HG03575 (cell line): Measurements from ENCODE around the gene TP53RK.

ENCODE experiments used
- ATAC-seq: cut with Tn5 transposase; IDR thresholded peaks from one replicate; pipeline ENCODE4 v1.9.1; 2021; ENCODE audit not compliant: unreplicated experiment, insufficient number of reproducible peaks, low FRiP score; ENCODE audit errors: extremely low read depth

The TP53RK gene

GRCh38 chr20:46670585-46671584, 18.4 kb downstream of the TP53RK start:
- no peak for ATAC-seq

GRCh38 chr20:46670228-46670584, 19.0 kb downstream of the TP53RK start:
- no peak for ATAC-seq

- no peak for ATAC-seq
Measured at GRCh38 chr20:46666818-46667515, 22.3 kb downstream of the TP53RK start.

DNA sequence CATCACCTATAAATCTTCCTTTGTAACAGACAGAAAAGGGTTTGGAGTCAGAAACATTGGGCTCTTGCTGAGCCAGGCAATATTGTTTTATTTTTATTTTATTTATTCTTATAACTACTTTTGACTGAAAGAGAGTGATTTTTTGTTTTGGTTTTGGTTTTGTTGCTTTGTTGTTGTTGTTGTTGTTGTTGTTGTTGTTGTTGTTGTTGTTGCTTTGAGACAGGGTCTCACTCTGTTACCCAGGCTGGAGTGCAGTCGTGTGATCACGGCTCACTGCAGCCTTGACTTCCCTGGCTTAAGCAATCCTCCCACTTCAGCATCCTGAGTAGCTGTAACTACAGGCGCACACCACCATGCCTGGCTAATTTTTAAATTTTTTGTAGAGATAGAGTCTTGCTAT, 22.9 kb downstream of the TP53RK start:
- no peak for ATAC-seq

GRCh38 chr20:46665602-46666001, 23.6 kb downstream of the TP53RK start:
- ATAC-seq, result no peak

DNA sequence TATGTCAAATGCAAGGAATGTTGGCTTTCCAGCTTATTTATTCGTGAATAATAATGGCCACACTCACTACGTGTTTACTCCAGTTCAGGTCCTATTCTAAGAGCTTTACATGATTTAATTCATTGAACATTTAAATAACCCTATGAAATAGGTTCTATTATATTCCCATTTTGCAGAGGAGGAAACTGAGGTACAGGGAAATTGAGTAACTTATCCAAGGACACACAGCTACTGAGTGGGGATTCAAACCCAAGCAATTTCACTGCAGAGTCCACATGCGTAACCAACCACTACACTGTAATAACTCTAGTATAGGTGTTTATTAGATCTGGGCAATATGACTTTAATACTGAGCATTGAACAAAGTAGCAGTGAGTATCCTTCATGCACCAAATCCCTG, 25.7 kb downstream of the TP53RK start:
- ATAC-seq, result no peak

- no peak for ATAC-seq
Measured at GRCh38 chr20:46661659-46662058, 27.6 kb downstream of the TP53RK start.

DNA sequence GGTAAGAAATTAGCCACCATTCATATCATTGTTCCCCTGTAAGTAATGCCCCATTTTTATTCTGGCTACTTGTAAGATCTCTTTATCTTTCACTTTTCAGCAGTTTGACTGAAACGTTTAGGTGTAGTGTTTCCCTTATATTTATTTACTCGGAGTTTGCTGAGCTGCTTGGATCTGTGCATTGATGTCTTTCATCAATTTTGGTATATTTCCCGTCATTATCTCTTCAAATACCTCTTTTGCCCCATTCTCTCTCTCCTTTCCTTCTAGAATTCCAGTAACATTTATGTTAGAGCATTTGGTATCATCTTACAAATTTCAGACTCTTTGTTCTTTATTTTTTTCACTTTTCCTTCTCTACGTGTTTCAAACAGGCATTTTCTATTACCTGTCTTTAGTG, 28.8 kb downstream of the TP53RK start:
- ATAC-seq, result no peak

DNA sequence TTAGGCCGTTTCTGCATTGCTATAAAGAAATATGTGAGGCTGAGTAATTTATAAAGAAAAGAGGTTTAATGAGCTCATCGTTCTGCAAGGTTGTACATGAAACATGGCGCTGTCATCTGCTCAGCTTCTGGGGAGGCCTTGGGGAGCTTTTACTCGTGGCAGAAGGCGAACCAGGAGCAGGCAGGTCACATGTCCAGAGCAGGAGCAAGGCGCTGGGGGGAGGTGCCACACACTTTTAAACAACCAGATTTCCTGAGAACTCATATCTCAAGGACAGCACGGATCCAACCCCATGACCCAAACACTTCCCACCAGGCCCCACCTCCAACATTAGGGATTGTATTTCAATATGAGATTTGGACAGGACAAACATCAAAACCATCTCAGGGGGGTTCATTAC, 31.6 kb downstream of the TP53RK start:
- ATAC-seq, result no peak

DNA sequence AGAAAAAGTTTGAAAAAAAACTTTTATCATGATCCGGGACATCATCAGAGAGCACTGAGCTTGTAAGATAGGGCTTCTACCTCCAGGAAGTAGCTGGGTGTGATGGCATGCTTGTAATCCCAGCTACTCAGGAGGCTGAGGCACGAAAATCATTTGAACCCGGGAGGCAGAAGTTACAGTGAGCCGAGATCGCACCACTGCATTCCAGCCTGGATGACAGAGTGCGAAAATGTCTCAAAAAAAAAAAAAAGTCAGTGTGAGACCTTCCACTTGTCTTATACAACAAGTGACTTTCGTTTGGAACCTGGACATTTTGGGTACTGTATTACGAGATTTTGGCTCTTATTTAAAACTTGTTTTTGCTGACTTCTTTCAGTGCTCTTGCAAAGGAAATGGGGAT, 32.1 kb downstream of the TP53RK start:
- ATAC-seq, result no peak

- ATAC-seq, result no peak
Measured at GRCh38 chr20:46652699-46653098, 36.5 kb downstream of the TP53RK start.

GRCh38 chr20:46651091-46651962, 37.9 kb downstream of the TP53RK start, which contains the start of gene SLC13A3:
SLC13A3 (minus strand) TSS chr20:46651459; CDS start chr20:46651421, 38 bp downstream.
- no peak for ATAC-seq

DNA sequence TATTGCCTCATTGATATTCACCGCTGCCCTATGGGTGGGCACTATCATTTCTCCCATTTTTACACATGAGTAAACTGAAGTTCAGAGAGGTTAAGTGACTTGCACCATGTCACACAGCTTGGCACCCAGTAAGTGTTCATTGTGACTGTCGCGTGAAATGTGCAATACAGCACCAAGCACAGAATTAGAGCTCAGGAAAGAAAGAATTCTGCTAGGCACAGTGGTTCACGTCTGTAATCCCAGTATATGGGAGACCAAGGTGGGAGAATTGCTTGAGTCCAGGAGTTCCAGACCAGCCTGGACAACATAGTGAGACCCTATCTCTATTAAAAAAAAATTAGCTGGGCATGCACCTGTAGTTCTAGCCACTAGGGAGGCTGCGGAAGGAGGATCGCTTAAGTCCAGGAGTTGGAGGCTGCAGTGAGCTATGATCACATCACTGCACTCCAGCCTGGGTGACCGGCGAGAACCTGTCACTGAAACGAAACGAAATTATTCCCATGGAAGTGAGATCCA, 38.6 kb downstream of the TP53RK start:
- no peak for ATAC-seq

GRCh38 chr20:46649965-46650542, 39.2 kb downstream of the TP53RK start:
- no peak for ATAC-seq

DNA sequence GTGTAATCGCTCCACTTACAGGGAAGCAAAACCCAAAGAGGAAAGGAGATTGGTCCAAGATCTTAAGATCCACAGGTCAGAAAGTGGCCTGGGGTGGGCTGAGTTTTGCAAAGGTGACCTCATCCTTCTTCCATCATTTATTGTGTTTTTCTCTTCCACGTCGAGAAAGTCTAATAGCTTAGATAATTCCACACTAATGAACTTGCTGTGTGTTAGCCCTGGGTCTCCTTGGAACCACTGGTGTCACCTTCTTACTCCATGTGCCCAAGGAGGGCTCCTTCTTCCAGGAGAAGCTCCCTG, 39.6 kb downstream of the TP53RK start:
- ATAC-seq, result no peak

DNA sequence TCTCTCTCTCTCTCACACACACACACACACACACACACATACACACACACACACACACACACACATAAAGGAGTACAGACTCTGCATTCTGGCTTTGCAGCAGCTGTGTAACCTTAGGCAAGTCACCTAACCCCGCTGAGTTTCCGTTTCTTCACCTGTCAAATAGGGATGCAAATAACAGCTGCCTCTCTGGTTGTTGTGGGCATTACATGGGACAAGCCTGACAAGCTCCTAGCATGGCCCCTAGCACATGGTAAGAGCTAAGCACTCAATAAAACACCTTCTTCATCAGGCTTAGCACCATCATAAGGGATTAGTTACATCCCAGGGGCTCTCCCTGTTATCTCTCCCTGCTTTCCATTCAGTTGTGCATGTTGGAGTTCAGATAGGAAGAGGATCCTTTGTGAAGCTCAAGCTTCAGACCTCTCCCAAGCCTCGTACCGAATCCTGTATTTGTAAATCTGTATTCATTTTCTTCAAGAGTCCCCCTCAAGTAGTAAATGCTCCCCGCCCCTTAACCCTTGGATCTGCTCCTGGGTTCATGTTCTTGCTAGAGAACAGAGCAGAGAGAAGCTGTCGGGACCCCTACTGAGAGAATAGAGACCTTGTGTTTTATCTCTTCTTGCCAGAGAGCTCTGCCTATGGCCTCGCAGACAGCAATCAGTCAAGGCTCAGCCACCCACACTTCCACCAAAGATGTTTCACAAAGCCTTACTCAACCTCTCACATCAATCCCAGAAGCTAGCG, 40.2 kb downstream of the TP53RK start:
- ATAC-seq, result no peak

DNA sequence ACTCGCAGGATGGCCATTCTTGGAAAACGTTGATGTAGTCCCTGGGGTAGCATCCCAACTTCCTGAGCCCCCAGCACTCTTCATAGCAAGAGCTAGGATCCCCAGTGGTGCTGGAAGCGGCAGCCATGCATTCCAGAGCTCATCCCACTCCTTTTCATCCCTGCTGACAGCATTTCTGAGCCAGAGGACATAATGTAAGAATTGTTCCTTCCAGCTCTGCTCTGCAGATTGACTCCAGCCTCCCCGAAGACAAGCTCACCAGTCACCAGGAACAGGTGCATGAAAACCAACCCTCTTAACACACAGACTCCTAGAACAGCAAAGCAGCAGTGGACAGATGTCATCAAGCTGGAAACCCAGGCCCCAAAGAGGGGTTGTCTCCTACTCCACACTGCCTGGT, 41.8 kb downstream of the TP53RK start:
- ATAC-seq, result no peak

DNA sequence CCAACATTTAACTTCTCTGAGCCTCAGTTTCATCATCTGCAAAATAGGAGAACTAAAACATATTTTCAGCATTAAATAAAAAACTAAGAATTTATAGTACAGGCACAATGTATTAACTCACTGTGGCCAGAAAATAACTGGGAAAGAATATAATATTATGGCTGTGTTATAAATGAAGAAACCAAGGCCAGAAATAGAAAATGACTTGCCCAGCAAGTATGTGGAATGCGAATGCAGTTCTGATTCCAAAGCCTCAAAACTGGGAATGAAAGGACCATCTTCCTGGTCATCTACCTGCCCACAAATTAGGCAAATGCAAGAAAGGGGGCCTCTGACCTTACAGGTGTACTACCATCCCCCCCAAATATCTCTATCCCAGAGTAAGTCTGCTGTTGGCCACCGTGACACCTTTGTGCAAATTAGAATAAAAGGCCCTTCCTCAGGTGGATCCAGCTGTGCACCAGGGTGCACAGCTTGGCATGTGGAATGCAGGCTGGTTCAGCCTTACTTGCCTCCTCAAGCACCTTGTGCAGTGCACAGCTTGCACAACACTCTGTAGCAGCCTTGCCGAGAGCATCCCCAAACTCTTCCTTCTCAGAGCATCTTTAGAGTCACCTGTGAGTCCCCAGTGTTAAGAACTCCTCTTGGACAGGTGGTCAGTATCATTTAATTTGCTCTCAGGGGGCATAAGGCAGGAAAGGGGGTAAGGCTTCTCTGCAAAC, 42.4 kb downstream of the TP53RK start:
- ATAC-seq, result no peak
